ENCODE results near the gene TIMP3.

TIMP3 gene

GRCh38 chr22:32876516-32876915 lies 75.0 kb downstream of the TIMP3 start:
- TF ChIP-seq POLR2A (IDR thresholded peaks at IDR 0.05; ENCODE audit: low read depth, low read length): no peak
- FAIRE-seq (no peak), DNase-seq (ENCODE audit: insufficient read length, low spot score) (no peak)

DNA sequence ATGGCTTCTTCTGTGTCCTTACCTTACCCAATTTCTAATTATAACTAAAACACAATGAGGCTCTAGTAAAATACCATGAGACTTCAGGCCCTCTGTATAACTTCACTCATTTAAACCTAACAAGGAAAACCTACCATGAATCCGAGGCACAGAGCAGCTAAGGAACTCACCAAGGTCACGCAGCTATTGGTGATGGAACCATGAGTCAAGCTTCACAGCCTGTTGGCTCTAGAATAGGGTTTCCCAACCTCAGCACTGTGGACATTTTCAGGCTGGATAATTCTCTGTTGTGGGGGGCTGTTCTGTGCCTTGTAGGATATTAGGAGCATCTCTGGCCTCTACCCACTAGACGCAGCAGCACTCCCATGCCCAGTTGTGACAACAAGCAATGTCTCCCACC lies 75.7 kb downstream of the TIMP3 start:
- FAIRE-seq: no peak
- no peak for TF ChIP-seq POLR2A (IDR thresholded peaks at IDR 0.05; ENCODE audit: low read depth, low read length)
- no peak for DNase-seq (ENCODE audit: insufficient read length, low spot score)

DNA sequence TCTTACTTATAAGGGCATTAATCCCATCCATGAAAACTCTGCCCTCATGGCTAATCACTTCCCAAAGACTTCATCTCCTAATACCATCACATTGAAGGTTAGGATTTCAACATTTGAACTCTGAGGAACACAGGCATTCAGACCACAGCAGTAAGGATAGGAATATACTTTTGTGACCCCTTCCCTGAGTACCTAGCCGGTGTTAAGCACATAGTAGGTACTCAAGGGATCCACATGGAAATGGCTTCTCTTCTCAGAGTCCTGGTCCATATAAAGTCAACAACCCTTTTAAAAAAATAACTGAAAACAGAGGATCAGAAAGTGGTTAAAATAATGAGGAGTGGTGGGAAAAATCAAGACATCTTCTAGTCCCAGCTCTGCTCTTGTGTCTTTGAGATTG lies 78.0 kb downstream of the TIMP3 start:
- no peak for FAIRE-seq
- DNase-seq (ENCODE audit: insufficient read length, low spot score): no peak

GRCh38 chr22:32880061-32880460 lies 78.6 kb downstream of the TIMP3 start:
- TF ChIP-seq POLR2A (IDR thresholded peaks at IDR 0.05; ENCODE audit: low read depth, low read length): no peak
- FAIRE-seq (no peak), DNase-seq (ENCODE audit: insufficient read length, low spot score) (no peak)

More for the DNA sequence above, 78.0 kb downstream of the TIMP3 start:
- no peak for TF ChIP-seq POLR2A (IDR thresholded peaks at IDR 0.05; ENCODE audit: low read depth, low read length)

- FAIRE-seq (no peak), DNase-seq (ENCODE audit: insufficient read length, low spot score) (no peak)
These were observed 79.0 kb downstream of the TIMP3 start for GRCh38 chr22:32880505-32880892.

GRCh38 chr22:32880893-32881596 lies 79.5 kb downstream of the TIMP3 start:
- no peak for TF ChIP-seq POLR2A (IDR thresholded peaks at IDR 0.05; ENCODE audit: low read depth, low read length)
- no peak for DNase-seq (ENCODE audit: insufficient read length, low spot score)
- FAIRE-seq: no peak

More at GRCh38 chr22:32880505-32880892, 79.0 kb downstream of the TIMP3 start:
- no peak for TF ChIP-seq POLR2A (IDR thresholded peaks at IDR 0.05; ENCODE audit: low read depth, low read length)

DNA sequence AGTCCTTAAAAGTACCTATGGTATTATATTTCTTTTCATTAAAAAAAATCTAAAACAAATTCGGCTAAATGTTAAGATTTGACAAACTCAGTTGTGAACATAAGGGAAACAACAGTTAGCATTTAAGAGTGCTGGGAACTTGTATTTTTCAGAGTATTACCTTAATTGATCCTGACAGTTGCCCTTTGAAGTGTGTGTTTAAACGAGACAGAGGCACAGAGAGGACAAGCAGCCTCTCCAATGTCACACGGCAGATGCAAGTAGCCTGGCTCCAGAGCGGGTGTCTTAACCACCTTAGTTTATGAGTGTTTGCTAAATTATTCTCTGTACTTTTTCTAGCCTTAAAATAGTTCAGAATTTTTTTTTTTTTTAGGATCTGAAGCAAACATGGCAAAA lies 80.9 kb downstream of the TIMP3 start:
- DNase-seq (ENCODE audit: insufficient read length, low spot score): no peak
- no peak for TF ChIP-seq POLR2A (IDR thresholded peaks at IDR 0.05; ENCODE audit: low read depth, low read length)
- no peak for FAIRE-seq

DNA sequence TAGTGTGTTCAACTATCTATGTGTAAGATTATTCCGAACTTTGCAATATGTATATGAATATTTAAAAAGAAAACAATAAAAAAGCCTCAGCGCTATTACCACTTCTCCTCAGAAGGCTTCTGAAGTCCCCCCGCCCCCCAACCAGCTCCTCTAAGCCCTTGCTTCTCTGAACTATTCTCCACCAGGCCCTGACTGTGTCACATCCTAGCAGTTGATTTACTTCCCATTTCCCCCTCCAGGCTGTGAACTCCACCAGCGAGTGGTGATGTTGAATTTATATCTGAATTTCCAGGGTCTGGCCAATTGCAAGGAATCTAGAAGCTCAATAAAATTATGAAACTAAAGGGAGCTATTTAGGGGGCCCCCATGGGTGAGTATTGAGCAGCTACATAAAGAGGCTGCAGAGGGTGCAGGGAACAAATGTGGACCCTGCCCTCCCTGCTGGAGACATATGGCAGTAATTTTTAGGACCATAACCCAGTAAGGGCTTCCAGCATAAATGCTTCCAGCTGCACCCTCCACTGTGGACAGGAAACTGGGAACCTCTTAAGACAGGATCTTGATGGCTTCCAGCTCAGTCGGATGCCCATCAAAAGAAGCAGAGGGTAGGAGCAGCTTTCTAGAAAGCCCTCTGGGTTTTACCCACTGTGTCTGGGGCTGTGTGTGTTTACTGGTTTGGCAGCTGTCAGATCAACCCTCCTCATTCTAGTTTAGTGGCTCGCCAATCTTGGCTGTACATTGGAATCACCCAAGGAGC lies 81.4 kb downstream of the TIMP3 start:
- FAIRE-seq: no peak
- TF ChIP-seq POLR2A (IDR thresholded peaks at IDR 0.05; ENCODE audit: low read depth, low read length): no peak
- DNase-seq (ENCODE audit: insufficient read length, low spot score): no peak

DNA sequence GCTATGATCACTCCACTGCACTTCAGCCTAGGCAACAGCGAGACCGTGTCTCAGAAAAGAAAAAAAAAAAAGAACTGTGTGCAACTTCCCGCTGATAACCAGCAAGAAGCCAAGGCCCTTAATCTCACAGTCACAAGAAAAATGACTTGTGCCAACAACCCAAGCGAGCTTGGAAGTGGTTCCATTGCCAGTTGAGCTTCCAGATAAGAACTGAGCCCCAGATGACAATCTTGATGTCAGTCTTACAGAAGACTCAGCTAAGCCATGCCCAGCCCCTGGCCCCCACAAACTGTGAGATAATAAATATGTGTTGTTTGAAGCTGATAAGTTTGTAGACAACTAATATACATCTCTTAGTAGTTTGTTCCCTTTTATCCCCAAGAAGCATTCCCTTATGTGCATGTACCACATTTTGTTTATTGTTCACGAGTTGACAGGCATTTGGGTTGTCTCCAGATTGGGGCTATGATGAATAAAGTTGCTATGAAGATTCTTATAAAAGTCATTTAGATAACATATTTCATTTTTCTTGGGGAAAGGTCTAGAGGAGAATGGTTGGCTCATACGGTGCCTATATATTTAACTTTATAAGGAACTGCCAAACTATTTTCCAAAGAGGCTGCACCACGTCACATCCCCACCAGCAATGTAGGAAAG lies 85.9 kb downstream of the TIMP3 start:
- TF ChIP-seq POLR2A (IDR thresholded peaks at IDR 0.05; ENCODE audit: low read depth, low read length): no peak
- no peak for FAIRE-seq
- no peak for DNase-seq (ENCODE audit: insufficient read length, low spot score)

DNA sequence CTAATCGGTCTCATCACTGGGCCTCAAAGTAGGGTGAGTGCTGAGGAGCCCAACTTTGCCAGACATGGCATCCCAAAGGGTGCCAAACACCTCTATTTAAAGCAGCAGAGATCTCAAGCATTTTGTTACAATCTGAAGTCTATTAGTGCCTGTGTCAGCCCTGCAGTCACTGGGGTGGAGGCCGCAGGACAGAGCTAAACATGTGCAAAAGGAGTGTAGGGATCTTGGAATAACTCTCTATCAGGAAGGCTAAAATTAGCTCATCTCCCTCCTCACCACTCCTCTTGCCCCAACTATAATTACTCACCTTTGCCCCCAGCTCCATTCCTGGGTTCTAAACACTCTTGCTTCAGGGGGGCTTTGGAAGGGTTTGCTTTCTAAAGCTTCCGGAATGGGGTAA lies 87.5 kb downstream of the TIMP3 start:
- TF ChIP-seq POLR2A (IDR thresholded peaks at IDR 0.05; ENCODE audit: low read depth, low read length): no peak
- FAIRE-seq (no peak), DNase-seq (ENCODE audit: insufficient read length, low spot score) (no peak)

DNA sequence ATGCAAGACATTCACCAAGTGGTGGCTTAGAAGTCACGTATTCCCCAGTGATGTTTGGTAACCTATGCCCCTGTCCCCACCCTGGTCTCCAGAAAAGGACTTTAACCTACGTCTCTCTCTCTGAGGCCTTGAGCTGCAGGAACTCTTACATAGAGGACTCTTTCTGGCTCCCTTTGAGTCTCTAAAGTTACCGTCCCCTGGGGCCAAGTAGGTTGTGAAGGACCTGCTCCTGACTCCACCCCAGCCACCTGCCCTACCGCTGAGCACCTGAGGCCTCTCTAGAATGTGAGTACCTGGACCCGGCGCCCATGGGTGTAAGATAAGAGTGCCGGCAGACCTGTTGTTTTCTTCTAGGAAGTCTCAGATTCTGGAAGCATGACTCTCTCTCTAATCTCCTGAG lies 95.4 kb downstream of the TIMP3 start:
- no peak for TF ChIP-seq POLR2A (IDR thresholded peaks at IDR 0.05; ENCODE audit: low read depth, low read length)
- no peak for DNase-seq (ENCODE audit: insufficient read length, low spot score)
- no peak for FAIRE-seq

DNA sequence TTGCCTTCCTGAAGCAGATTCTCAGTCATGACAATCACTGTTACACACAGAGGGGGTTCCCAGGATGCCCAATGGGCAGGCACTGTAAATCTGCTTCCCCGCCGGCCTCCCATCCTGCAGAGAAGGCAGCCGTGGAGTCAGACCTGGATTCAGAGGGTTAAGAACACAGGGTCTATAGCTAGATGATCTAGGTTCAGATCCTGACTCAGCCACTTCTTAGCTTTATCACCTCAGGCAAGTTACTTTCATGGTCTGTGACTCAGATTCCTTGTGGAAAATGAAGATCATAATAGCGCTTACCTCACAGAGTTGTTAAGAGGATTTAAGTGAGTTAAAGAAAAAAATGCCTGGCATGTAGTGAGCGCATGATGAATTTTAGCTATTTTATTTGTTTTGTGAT lies 95.9 kb downstream of the TIMP3 start:
- FAIRE-seq: no peak
- no peak for TF ChIP-seq POLR2A (IDR thresholded peaks at IDR 0.05; ENCODE audit: low read depth, low read length)
- no peak for DNase-seq (ENCODE audit: insufficient read length, low spot score)

- no peak for DNase-seq (ENCODE audit: insufficient read length, low spot score)
- FAIRE-seq: no peak
- no peak for TF ChIP-seq POLR2A (IDR thresholded peaks at IDR 0.05; ENCODE audit: low read depth, low read length)
These were observed 99.6 kb downstream of the TIMP3 start for GRCh38 chr22:32900886-32901635.

DNA sequence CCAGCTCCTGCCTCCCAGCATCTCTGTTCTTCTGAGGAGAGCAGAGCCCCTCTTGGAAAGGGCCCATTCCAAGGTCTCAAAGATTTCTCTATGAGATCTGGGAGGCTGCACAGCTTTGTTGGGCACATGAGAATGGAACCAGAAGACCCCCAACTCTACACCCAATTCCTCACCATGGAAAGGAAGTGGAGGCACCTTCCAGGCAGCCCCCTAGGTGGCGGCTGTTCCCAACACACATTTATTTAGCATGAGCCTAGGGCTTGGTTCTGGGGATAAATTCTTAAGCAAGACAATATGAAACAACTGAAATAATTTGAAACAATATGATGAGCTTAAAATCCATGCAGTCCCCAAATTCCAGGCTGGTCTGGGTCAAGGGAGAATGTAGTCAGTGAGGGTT lies 100.4 kb downstream of the TIMP3 start:
- FAIRE-seq: no peak
- no peak for DNase-seq (ENCODE audit: insufficient read length, low spot score)
- TF ChIP-seq POLR2A (IDR thresholded peaks at IDR 0.05; ENCODE audit: low read depth, low read length): no peak

All from H54 (cell line).